Endodermal cell (in vitro differentiated cells): ENCODE results near the gene ARL6IP4. TPM values are rescaled to one million over a fixed set of nuclear protein-coding genes. Genes with fewer than 3 reads are reported as not detected.

Source experiments
- DNase-seq: peaks from one replicate; pipeline ENCODE4 v3.0.0-alpha.2; 2017
- H3K27ac ChIP-seq: 2 replicates; pipeline ENCODE4 v1.5.1; 2013; ENCODE audit warnings: mild to moderate bottlenecking, low read depth, low read length, moderate library complexity
- H3K27me3 ChIP-seq: 2 replicates; pipeline ENCODE4 v1.6.1; 2013; ENCODE audit warnings: mild to moderate bottlenecking, low read length, moderate library complexity; ENCODE audit not compliant: insufficient read depth, control insufficient read depth, poor library complexity, severe bottlenecking
- H3K36me3 ChIP-seq: 2 replicates; pipeline ENCODE4 v1.7.0; 2013; ENCODE audit warnings: mild to moderate bottlenecking, low read length, moderate library complexity; ENCODE audit not compliant: control insufficient read depth, insufficient read depth
- H3K4me1 ChIP-seq: one replicate; pipeline ENCODE4 v1.7.0; 2013; ENCODE audit warnings: low read length; ENCODE audit not compliant: control insufficient read depth, insufficient read depth
- H3K4me3 ChIP-seq: 2 replicates; pipeline ENCODE4 v1.5.1; 2013; ENCODE audit warnings: mild to moderate bottlenecking, low read length, moderate library complexity
- H3K9ac ChIP-seq: 2 replicates; pipeline ENCODE4 v1.6.1; 2013; ENCODE audit warnings: mild to moderate bottlenecking, low read length, moderate library complexity; ENCODE audit not compliant: poor library complexity, severe bottlenecking; ENCODE audit errors: extremely low read depth
- H3K9me3 ChIP-seq: 2 replicates; pipeline ENCODE4 v1.6.1; 2013; ENCODE audit warnings: mild to moderate bottlenecking, low read length, moderate library complexity; ENCODE audit not compliant: control insufficient read depth
- H3K27ac Mint-ChIP-seq: 2 replicates; pipeline ENCODE4 v1.8.0; 2020; ENCODE audit warnings: mixed read lengths
- H3K27me3 Mint-ChIP-seq: 2 replicates; pipeline ENCODE4 v1.8.0; 2021; ENCODE audit warnings: mild to moderate bottlenecking, mixed read lengths; ENCODE audit not compliant: insufficient read depth
- H3K36me3 Mint-ChIP-seq: 2 replicates; pipeline ENCODE4 v1.8.0; 2020; ENCODE audit warnings: low read depth, mixed read lengths
- H3K4me1 Mint-ChIP-seq: 2 replicates; pipeline ENCODE4 v1.8.0; 2020; ENCODE audit warnings: mixed read lengths
- H3K4me3 Mint-ChIP-seq: 2 replicates; pipeline ENCODE4 v1.8.0; 2020; ENCODE audit warnings: mild to moderate bottlenecking, moderate library complexity, mixed read lengths
- H3K9me3 Mint-ChIP-seq: 2 replicates; pipeline ENCODE4 v1.8.0; 2020; ENCODE audit warnings: mild to moderate bottlenecking, mixed read lengths
- WGBS, 2 experiments: methylation state at CpG; one replicate each; pipeline versions ENCODE4 v1.1.5 to v1.1.7; 2013; ENCODE audit warnings: missing lambda C conversion rate in 2 of 2, mixed read lengths in 1 of 2; ENCODE audit not compliant: insufficient coverage in 1 of 2, insufficient read length in 1 of 2; 5-methylcytosine and 5-hydroxymethylcytosine counted together
- total RNA-seq, 2 donors: library from RNA; stranded (reverse); fragmentation: NEBNext Ultra II Directional in 1 of 2; extraction: Animal tissue kit (Norgen Biotek cat#: 25700) in 1 of 2; gene quantifications; 2 replicates in 1 of 2; 3 replicates in 1 of 2; pipeline ENCODE4 v1.2.1, GENCODE V29; 2021
- TF ChIP-seq, protein P1 (sequence below): fragments of 200-600 bp; sonication (generic); conservative IDR thresholded peaks from 2 replicates; pipeline ENCODE4 v1.5.0; 2021; ENCODE audit warnings: antibody characterized with exemption, mild to moderate bottlenecking

The ARL6IP4 gene
- total RNA-seq, 2 donors from 2014 or later, result 136 to 149 TPM

DNA sequence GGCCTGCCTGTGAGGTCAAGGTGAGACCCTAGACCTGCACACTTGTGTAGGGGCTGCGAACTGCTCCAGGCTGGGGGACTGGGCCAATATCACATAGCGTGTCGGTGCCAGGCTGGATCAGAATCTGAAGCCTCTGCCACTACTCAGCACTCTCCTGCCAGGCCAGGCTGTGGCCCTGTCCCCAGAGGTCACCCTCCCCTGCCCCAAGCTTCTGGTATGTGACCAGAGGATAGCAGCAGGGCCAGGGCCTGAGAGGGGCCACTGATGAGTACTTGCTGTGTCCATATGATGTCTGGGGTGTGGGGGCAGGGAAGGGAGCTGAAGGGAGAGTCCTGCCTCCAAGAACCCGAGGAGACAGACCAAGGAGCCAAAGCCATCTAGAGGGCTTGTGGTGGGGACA lies 17.8 kb downstream of the ARL6IP4 start:
- H3K27me3 Mint-ChIP-seq, result no peaks in the 10 kb centered on the region
- TF ChIP-seq, protein P1, sequence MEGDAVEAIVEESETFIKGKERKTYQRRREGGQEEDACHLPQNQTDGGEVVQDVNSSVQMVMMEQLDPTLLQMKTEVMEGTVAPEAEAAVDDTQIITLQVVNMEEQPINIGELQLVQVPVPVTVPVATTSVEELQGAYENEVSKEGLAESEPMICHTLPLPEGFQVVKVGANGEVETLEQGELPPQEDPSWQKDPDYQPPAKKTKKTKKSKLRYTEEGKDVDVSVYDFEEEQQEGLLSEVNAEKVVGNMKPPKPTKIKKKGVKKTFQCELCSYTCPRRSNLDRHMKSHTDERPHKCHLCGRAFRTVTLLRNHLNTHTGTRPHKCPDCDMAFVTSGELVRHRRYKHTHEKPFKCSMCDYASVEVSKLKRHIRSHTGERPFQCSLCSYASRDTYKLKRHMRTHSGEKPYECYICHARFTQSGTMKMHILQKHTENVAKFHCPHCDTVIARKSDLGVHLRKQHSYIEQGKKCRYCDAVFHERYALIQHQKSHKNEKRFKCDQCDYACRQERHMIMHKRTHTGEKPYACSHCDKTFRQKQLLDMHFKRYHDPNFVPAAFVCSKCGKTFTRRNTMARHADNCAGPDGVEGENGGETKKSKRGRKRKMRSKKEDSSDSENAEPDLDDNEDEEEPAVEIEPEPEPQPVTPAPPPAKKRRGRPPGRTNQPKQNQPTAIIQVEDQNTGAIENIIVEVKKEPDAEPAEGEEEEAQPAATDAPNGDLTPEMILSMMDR, result no peak

DNA sequence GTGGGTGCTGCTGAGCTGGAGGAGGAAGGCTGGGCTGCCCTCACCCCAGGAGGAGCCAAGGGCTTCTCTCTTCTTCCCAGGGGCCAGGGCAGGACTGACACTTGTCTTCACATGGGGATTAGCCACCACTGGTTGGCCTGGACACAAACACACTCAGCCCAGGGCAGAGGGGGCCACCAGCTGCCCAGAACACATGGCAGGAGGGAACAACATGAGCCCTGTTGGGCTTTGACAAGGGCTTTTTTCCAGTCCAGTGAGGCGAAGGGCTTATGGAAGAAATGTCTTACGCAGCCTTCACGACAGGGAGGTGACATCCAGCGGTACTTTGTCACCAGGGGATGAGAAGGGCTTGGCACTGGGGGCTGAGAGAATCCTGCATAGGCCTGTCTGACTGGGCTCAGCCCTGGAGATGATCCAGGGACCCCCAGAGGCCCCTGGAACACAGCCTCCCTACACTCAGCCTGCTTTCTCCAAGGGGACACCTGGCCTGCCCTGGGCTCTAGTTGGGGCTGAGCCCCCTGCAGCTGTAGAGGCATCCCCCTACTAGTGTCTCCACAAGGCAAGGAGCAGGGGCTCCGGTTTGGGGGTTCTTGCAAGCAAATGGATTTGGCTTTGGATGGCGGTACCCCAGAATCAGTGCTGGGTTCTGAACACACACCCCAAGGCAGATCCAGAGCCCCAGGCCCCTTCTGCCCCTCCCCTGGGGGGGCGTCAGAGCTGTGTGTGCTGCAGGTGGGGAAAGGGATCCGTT lies 18.9 kb downstream of the ARL6IP4 start:
- peaks cover 4% of the 10 kb centered on the region for H3K36me3 Mint-ChIP-seq
- no peak overlapping the region for H3K27ac ChIP-seq
- no peak overlapping the region for H3K4me3 ChIP-seq
- H3K4me1 Mint-ChIP-seq, result no peaks in the 10 kb centered on the region
- H3K27ac Mint-ChIP-seq, result no peak overlapping the region
- no peaks in the 10 kb centered on the region for H3K27me3 Mint-ChIP-seq
- H3K9me3 Mint-ChIP-seq, result no peaks in the 10 kb centered on the region
- TF ChIP-seq, protein P1, result no peak
- DNase-seq, result no peak
- no peaks in the 10 kb centered on the region for H3K36me3 ChIP-seq
- 94 to 100% methylated on average over 1 to 8 of the region's 8 CpGs for WGBS, 2 experiments
- no peak overlapping the region for H3K9ac ChIP-seq
- H3K9me3 ChIP-seq, result no peaks in the 10 kb centered on the region
- H3K4me3 Mint-ChIP-seq, result no peak overlapping the region
- H3K4me1 ChIP-seq, result no peaks in the 10 kb centered on the region
- H3K27me3 ChIP-seq, result no peaks in the 10 kb centered on the region

More for the DNA sequence above, 17.8 kb downstream of the ARL6IP4 start:
- DNase-seq, result no peak
- H3K27me3 ChIP-seq, result no peaks in the 10 kb centered on the region
- H3K4me3 ChIP-seq, result no peak overlapping the region
- no peaks in the 10 kb centered on the region for H3K4me1 ChIP-seq
- H3K36me3 Mint-ChIP-seq, result peaks cover 4% of the 10 kb centered on the region
- no peaks in the 10 kb centered on the region for H3K4me1 Mint-ChIP-seq
- no peak overlapping the region for H3K9ac ChIP-seq
- no peak overlapping the region for H3K27ac ChIP-seq
- no peaks in the 10 kb centered on the region for H3K36me3 ChIP-seq
- H3K27ac Mint-ChIP-seq, result no peak overlapping the region
- no peaks in the 10 kb centered on the region for H3K9me3 Mint-ChIP-seq
- no peak overlapping the region for H3K4me3 Mint-ChIP-seq
- H3K9me3 ChIP-seq, result no peaks in the 10 kb centered on the region
- WGBS, 2 experiments, result 78 to 97% methylated on average over 4 of the region's 4 CpGs

DNA sequence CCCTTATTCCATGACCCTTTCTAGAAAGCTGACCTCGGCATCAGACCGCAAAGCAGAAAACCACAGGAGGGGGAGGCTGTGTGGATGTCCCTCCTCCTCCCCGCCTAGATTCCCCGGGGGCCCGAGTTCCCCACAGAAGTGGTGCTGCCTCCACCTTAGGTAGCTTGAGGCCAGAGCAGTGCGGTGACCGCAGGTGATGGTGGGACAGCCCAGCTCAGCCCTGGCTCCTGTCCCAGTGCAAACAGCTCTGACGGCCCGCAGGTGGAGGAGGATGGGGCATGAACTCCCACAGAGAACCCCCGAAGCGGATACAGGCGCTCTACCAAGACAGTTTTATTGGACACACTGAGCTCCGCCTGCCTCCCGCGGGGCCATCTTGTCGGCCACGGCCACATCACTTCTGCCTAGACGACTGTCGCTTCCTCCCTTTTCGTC lies 19.5 kb downstream of the ARL6IP4 start:
- TF ChIP-seq, protein P1, result no peak
- no peak for DNase-seq
- H3K36me3 ChIP-seq, result no peaks in the 10 kb centered on the region
- Mint-ChIP-seq H3K27me3 (no peaks in the 10 kb centered on the region), H3K27ac (no peak overlapping the region), H3K4me1 (no peaks in the 10 kb centered on the region), H3K4me3 (no peak overlapping the region), H3K9me3 (no peaks in the 10 kb centered on the region), H3K36me3 (peaks cover 4% of the 10 kb centered on the region)
- no peaks in the 10 kb centered on the region for H3K27me3 ChIP-seq
- no peak overlapping the region for H3K4me3 ChIP-seq
- H3K9ac ChIP-seq, result no peak overlapping the region
- no peak overlapping the region for H3K27ac ChIP-seq
- H3K4me1 ChIP-seq, result no peaks in the 10 kb centered on the region
- no peaks in the 10 kb centered on the region for H3K9me3 ChIP-seq
- 89 to 94% methylated on average over 11 to 20 of the region's 20 CpGs for WGBS, 2 experiments
